GM18519 (cell line): Measurements from ENCODE around the gene RCC1.
A peak's percentile ranks its signal among the peaks of the same experiment; 100 is the strongest.
"Not testable (repeated sequence)": the region's sequence is repeated elsewhere in the genome, so short reads cannot be mapped to it uniquely, and the experiment has no call there.

Experiments used
- ATAC-seq: cut with Tn5 transposase; IDR thresholded peaks from one replicate; pipeline ENCODE4 v1.9.1; 2021; ENCODE audit warnings: mild to moderate bottlenecking, moderate library complexity; ENCODE audit not compliant: unreplicated experiment, low FRiP score

Gene RCC1

DNA sequence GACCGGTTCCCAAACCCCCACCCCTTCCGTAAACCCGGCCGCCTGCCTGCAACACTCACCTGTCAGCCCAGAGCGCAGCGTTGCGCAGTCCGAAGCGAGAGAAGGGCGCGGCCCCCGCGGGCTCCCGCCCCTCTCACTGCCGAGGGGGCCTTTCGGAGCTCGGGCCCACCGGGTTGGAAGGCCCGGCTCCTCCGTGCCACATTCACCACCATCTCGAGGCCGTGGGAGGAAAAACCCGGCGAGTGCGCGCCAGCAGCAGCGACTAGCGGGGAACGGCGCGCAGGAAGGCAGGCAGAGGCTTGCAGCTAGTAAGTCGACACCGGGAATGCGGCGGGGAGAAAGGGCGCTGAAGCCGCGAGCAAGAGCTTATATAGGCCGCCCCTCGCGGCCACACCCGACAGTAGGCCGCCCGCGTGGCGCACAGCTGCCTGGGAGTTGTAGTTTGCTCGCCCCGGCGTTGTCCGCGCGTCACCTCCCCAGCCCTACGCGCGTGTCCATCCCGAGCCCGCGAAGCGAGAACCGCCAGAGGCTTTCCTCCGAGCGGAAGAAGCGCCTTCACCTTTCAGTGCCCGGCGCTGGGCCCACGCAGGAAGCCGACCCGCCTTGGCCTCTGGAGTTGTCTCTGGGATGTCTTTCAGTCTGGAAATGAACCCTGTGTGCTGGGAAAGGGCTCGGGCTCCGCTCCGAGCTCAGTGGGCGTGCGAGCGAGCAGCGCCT is 75.8 kb downstream of the RCC1 start:
- ATAC-seq: peak; percentile 72

DNA sequence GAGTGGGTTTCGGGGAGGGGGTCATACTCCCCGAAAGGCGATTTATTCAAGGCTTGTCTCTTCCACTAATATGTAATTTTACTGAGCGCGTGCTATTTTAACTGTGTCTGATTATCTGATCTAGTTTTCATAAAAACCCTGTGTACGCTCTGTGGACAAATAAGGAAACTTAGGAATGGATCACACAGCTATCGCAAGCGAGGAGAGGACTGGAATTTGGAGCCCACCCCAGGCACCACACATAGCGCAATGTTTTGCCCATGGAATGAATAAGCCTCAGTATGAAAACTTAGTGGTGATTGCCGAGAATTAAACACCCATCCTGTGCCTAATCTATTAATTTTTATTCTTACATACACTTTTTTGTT is 76.4 kb downstream of the RCC1 start:
- ATAC-seq: no peak

DNA sequence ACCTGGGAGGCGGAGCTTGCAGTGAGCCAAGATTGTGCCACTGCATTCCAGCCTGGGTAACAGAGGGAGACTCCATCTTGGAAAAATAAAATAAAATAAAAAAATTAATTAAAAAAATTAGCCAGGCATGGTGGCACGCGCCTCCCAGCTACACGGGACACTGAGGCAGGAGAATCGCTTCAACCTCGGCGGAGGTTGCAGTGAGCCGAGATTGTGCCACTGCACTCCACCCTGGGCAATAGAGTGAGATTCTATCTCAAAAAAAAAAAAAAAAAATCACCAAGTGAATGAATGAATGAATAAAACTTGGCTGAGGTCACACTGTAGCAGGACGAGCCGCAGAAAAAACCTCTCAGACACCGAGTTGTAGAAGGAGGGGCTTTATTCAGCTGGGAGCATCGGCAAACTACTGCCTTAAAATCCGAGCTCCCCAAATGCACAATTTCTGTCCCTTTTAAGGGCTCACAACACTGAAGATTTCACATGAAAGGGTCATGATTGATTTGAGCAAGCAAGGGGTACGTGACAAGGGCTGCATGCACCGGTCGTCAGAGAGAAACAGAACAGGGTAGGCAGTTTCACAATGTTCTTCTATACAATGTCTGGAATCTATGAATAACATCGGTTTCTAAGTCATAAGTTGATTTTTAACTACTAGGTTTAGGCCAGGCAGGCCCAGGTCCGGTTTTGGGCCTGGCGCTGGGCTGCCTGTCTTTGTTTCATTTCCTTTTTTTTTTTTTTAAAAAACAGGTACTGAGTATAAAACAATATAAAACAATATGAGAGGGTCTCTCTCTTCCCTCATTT is 80.9 kb downstream of the RCC1 start:
- not testable (repeated sequence) for ATAC-seq
